ENCODE data around the gene SEC61A1.

SEC61A1 gene

DNA sequence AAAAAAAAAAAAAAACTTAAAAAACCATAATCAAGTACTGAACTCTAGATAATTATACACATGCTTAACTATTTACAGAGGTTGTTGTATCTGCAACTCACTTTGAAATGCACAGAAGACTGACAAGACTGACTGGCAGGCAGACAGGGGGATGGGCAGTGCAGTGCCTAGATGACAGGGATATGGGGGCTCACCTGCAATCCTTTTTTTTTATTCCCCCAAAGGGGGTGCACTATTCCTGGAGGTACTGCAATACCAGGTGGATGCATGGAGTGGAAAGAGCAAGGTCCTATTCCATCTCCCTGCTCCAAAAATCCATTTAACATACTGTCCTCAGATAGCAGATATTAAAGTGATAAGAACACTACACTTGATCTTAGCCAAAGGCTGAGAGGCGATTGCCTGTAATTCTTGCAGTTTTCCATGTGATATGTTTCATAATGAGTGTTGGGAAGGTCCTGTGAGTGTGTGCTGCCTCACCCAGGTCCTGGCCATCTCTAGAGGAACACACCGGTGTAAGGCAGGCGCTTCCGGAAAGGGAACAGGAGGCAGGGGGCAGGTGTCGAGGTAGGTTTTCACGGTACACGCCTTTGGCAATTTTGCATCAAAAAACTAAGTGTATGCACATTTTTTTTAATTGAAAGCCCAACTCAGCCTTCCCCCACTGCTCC, 22.7 kb downstream of the SEC61A1 start:
- Histone ChIP-seq H3K4me1 (ENCODE audit: control insufficient read depth, insufficient read depth, low read length) (peaks cover 5% of the 10 kb centered on the region), H3K36me3 (ENCODE audit: control insufficient read depth, insufficient read depth, low read length) (peaks cover 13% of the 10 kb centered on the region), H3K27ac (ENCODE audit: low read depth, low read length) (peak overlapping the region; percentile 16), H3K9ac (ENCODE audit: low read length) (no peak overlapping the region), H3K4me3 (ENCODE audit: low read length) (peak overlapping the region; percentile 70), H3K27me3 (ENCODE audit: control insufficient read depth, insufficient read depth, low read length) (no peaks in the 10 kb centered on the region)

DNA sequence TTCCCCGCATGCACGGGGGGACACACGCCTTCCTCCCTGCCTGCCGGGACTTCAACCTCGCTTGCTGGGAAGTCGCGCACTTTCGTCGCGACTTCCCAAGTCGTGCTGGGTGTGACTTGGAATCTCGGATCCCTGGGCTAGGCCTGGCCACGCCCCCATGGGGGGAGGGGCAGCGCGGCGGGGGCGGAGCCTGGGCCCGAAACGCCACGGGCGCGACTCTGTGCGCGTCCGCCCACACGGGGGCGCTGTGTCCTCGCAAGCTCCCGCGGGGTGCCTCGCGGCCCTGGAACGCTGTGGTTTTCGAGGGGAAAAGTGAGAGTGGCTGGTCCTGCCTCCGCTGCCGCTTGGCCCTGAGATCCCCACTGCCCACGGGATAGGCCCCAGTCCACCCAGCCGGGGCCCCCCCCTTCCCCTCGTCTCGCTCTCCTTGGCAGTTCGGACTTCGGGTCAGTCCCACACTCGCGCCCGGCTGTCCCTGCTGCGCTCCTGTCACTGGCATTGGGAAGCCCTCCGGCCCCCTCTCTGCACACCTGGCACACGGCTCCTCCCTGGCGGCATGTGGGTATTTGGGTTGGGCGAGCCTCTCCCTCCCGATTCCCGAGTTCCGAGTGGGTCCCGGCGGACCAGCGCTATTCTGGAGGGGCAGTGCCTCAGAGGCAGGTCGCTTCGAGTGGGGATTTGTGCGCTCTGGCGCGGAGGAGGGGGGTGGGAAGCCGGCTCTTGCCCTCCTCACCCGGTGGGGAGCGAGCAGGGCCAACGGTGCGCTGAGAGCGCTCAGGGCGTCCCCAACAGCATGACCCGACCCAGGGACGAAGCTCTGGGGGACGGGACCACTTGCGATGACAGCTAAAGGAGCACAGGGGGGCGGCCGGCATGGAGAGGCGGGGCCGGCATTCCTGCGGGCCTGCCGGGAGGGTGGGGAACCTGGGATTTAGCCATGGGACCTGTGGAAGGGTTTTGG, 23.6 kb downstream of the SEC61A1 start:
- Histone ChIP-seq H3K4me3 (ENCODE audit: low read length) (peak overlapping the region; percentile 70), H3K27ac (ENCODE audit: low read depth, low read length) (peak overlapping the region; percentile 16), H3K36me3 (ENCODE audit: control insufficient read depth, insufficient read depth, low read length) (peaks cover 5% of the 10 kb centered on the region), H3K4me1 (ENCODE audit: control insufficient read depth, insufficient read depth, low read length) (peaks cover 5% of the 10 kb centered on the region), H3K9ac (ENCODE audit: low read length) (no peak overlapping the region), H3K27me3 (ENCODE audit: control insufficient read depth, insufficient read depth, low read length) (no peaks in the 10 kb centered on the region)

DNA sequence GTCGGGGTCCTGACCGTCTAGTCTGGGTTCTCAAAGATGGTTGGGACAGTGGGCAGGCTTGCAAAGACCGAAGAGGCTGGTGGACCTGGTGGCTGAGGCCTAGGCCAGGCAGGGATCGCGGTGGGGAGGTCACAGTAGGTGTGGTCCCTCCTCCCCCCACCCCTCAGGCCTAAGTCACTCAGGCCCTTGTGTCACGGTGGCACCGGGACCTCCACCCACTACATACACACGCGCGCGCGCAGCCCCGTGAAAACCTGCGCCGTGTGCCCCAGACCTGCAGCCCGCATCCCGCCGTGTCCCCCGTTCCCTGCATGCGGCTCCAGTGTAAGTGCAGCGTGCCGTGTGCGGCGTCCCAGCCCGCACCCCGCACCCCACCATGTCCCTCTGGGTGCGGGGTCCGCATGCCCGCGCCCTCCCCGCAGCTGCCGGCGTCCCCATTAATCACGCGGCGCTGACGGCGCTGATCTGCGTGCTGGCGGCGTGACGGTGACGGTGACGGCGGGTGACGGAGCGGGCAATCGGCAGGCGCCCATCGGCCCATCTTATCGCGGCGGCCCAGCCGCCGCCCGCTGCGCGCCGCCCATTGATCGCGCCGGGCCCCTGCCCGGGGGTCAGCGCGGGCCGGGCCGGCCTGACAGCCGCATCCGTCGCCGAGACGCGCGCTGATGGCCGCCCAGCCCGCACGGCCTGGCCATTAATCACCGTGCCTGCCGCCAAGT, 24.4 kb downstream of the SEC61A1 start:
- H3K36me3 ChIP-seq (ENCODE audit: control insufficient read depth, insufficient read depth, low read length) = no peaks in the 10 kb centered on the region
- no peak overlapping the region for H3K27ac ChIP-seq (ENCODE audit: low read depth, low read length)
- H3K9ac ChIP-seq (ENCODE audit: low read length) = no peak overlapping the region

DNA sequence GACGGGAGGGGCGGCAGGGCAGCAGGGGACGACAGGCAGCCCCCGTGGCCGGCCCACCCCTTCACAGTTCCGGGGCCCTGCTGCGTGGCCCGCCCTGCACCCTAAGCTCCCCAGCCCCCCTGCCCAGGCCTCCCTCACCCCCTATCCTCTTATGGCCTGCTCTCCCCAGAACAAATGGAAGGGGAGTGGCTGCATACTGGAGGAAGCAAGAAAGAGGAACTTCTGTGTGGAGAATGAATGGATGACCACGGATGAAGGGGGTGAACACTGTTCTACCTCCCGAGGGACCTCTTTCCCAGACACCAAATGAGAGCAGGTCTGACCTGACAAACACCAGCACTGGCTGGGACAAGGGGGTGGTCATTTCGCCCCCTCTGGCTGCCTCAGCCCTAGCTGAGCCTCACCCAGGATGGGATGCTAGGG, 25.0 kb downstream of the SEC61A1 start:
- Histone ChIP-seq H3K4me1 (ENCODE audit: control insufficient read depth, insufficient read depth, low read length) (peaks cover 5% of the 10 kb centered on the region), H3K27me3 (ENCODE audit: control insufficient read depth, insufficient read depth, low read length) (no peaks in the 10 kb centered on the region), H3K36me3 (ENCODE audit: control insufficient read depth, insufficient read depth, low read length) (no peaks in the 10 kb centered on the region), H3K9ac (ENCODE audit: low read length) (no peak overlapping the region), H3K4me3 (ENCODE audit: low read length) (peak overlapping the region; percentile 70), H3K27ac (ENCODE audit: low read depth, low read length) (no peak overlapping the region)

More for the DNA sequence above, 24.4 kb downstream of the SEC61A1 start:
- Histone ChIP-seq H3K4me3 (ENCODE audit: low read length) (peak overlapping the region; percentile 70), H3K4me1 (ENCODE audit: control insufficient read depth, insufficient read depth, low read length) (peaks cover 5% of the 10 kb centered on the region), H3K27me3 (ENCODE audit: control insufficient read depth, insufficient read depth, low read length) (no peaks in the 10 kb centered on the region)

DNA sequence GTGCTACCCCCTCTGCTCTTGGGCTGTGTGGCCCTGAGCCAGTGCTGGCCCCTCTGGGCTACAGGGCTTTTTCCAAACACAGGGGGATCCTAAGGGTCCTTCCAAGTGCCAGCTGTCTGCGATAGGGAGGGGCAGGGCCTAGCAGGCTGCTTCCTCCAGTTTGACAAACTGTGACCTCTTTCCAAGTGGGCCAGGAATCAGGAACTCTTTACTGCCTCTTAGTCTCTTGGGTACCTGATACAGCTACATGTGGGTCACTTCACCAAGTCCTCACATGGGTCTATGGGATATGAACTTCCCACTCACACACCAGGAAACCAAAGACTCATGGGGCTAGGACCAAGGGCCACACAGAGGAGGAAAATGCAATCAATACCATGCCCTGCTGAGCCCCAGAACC, 25.4 kb downstream of the SEC61A1 start:
- H3K4me1 ChIP-seq (ENCODE audit: control insufficient read depth, insufficient read depth, low read length) = peaks cover 5% of the 10 kb centered on the region
- no peak overlapping the region for H3K4me3 ChIP-seq (ENCODE audit: low read length)
- no peaks in the 10 kb centered on the region for H3K27me3 ChIP-seq (ENCODE audit: control insufficient read depth, insufficient read depth, low read length)
- H3K36me3 ChIP-seq (ENCODE audit: control insufficient read depth, insufficient read depth, low read length) = no peaks in the 10 kb centered on the region
- H3K27ac ChIP-seq (ENCODE audit: low read depth, low read length) = no peak overlapping the region
- no peak overlapping the region for H3K9ac ChIP-seq (ENCODE audit: low read length)

DNA sequence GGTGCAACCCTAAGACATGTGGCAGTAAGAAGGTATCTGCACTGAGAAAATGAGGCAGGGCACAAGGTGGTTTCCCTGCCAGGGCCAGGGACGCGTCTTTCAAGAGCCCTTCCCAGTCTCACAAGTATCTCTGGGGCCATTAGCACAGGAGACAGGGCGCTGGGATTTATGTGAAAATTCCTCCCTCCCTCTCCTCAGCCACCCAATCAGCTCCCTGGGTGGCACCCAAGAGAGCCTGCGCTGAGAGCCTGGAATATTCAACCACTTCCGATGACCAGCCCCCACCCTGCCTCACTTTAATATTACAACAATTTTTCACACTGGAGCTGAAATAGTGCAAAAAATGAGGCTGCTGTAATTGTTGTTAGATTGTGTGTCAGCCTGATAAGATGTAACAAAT, 26.1 kb downstream of the SEC61A1 start:
- Histone ChIP-seq H3K27ac (ENCODE audit: low read depth, low read length) (no peak overlapping the region), H3K27me3 (ENCODE audit: control insufficient read depth, insufficient read depth, low read length) (no peaks in the 10 kb centered on the region), H3K4me3 (ENCODE audit: low read length) (no peak overlapping the region), H3K9ac (ENCODE audit: low read length) (no peak overlapping the region), H3K36me3 (ENCODE audit: control insufficient read depth, insufficient read depth, low read length) (no peaks in the 10 kb centered on the region), H3K4me1 (ENCODE audit: control insufficient read depth, insufficient read depth, low read length) (peaks cover 8% of the 10 kb centered on the region)

DNA sequence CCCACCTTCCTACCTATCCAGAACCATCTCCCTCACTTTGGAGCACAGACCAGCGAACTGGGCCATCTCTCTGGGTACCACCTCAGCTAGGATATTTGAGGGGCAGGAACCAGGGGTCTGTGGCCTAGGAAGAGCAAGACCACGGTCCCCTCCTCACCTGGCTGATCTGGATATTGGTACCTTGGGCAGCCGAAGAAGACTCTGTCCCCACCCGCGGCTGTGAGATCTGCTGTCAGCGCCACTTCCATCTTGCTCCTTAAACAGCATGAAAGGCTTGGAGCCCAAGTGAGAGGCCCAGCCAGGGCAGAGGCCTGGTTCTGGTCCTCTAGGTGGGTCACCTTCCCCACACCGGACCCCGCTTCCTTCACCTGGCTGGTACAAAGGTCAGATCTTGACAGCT, 26.6 kb downstream of the SEC61A1 start:
- Histone ChIP-seq H3K36me3 (ENCODE audit: control insufficient read depth, insufficient read depth, low read length) (no peaks in the 10 kb centered on the region), H3K9ac (ENCODE audit: low read length) (no peak overlapping the region), H3K27me3 (ENCODE audit: control insufficient read depth, insufficient read depth, low read length) (no peaks in the 10 kb centered on the region), H3K4me1 (ENCODE audit: control insufficient read depth, insufficient read depth, low read length) (peaks cover 11% of the 10 kb centered on the region), H3K4me3 (ENCODE audit: low read length) (no peak overlapping the region), H3K27ac (ENCODE audit: low read depth, low read length) (no peak overlapping the region)

DNA sequence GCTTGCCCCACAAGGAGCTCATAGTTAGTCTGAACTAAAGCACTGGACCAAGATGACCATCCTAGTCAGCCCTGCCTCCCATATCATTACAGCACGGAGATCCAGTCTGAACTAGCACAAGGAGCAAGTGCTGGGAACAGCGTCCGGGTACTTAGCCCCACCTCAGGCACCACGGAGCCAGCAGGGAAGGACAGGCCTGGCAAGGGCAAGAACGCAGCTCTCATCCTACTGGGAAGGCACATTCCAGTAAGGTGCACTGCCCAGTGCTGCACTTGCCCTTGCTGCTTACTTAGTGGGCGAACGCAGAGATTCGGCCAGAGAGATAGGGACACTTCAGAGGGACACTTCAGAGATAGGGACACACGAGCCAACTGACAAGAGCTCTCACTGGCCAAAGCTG, 27.6 kb downstream of the SEC61A1 start:
- Histone ChIP-seq H3K4me1 (ENCODE audit: control insufficient read depth, insufficient read depth, low read length) (peaks cover 20% of the 10 kb centered on the region), H3K36me3 (ENCODE audit: control insufficient read depth, insufficient read depth, low read length) (no peaks in the 10 kb centered on the region), H3K27me3 (ENCODE audit: control insufficient read depth, insufficient read depth, low read length) (no peaks in the 10 kb centered on the region), H3K27ac (ENCODE audit: low read depth, low read length) (no peak overlapping the region), H3K9ac (ENCODE audit: low read length) (no peak overlapping the region), H3K4me3 (ENCODE audit: low read length) (no peak overlapping the region)

DNA sequence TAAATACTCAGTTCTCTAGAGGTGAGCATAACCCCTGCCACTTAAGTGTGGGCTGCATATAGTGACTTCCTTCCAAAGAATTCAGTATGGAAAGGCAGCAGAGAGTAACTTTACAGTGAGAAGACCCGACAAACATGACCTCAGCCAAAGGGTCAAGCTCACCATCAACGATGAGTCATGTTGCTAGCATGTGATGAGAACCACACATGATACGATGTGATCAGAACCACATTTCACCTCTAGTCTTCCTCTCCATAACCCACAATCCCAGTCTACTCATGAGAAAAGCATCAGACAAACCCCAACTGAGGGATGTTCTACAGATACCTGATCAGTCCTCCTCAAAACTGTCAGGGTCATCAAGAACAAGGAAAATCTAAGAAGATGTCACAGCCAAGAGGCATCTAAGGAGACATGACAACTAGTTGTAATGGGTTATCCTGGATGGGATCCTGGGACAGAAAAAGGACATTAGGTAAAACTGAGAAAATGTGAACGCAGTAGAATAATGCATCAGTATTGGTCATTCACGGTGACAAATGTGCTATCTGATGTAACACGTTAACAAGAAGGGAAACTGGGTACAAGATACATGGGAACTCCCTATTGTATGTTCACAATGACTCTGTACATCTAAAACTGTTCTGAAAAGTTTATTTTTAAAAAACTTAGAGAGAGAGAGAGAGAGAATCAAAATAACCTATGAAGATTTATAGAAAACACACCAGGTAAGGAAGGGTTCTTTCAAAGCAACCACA, 28.3 kb downstream of the SEC61A1 start:
- no peak overlapping the region for H3K4me3 ChIP-seq (ENCODE audit: low read length)
- H3K36me3 ChIP-seq (ENCODE audit: control insufficient read depth, insufficient read depth, low read length) = no peaks in the 10 kb centered on the region
- H3K27ac ChIP-seq (ENCODE audit: low read depth, low read length) = no peak overlapping the region
- H3K9ac ChIP-seq (ENCODE audit: low read length) = no peak overlapping the region
- H3K27me3 ChIP-seq (ENCODE audit: control insufficient read depth, insufficient read depth, low read length) = no peaks in the 10 kb centered on the region
- peaks cover 24% of the 10 kb centered on the region for H3K4me1 ChIP-seq (ENCODE audit: control insufficient read depth, insufficient read depth, low read length)

DNA sequence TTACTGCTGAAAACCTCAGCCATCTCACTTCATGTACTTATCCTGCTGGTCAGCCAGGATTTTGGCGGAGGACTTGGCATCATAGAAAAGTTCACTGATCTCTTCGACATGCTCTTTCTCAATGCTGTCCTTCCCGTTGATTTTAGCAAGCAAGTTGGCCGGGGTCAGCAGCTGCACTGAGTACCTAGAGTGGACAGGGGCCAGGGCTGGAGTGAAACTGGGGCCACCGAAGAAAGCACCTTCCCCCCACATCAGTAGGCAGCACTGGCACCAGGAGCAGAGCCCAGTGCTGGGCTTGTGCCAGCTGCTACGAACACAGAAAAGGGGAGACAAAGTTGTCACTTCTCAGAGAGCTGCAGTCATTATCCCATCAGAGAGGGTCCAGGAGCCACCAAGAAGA, 29.0 kb downstream of the SEC61A1 start:
- Histone ChIP-seq H3K36me3 (ENCODE audit: control insufficient read depth, insufficient read depth, low read length) (no peaks in the 10 kb centered on the region), H3K27ac (ENCODE audit: low read depth, low read length) (no peak overlapping the region), H3K9ac (ENCODE audit: low read length) (no peak overlapping the region), H3K27me3 (ENCODE audit: control insufficient read depth, insufficient read depth, low read length) (no peaks in the 10 kb centered on the region), H3K4me1 (ENCODE audit: control insufficient read depth, insufficient read depth, low read length) (peaks cover 24% of the 10 kb centered on the region), H3K4me3 (ENCODE audit: low read length) (no peak overlapping the region)

DNA sequence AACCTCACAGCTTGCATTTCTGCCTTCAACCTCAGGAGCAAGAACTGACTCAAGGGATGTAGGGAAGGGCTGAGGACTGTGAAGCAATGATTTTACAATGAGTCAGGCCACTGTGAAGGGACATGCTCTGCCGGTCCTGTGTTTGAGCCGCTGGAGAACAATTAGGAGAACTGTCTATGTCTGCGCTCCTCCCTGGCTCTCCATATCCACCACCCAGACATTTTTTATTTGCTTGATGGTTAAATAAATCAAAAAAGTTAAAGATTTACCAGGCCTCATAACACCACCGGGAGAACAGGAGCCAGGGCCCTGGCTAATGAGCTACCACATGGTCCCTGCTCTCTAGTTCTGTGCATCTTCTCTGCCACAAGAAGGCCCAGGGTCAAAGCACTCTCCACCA, 29.6 kb downstream of the SEC61A1 start:
- Histone ChIP-seq H3K9ac (ENCODE audit: low read length) (no peak overlapping the region), H3K4me1 (ENCODE audit: control insufficient read depth, insufficient read depth, low read length) (peaks cover 24% of the 10 kb centered on the region), H3K4me3 (ENCODE audit: low read length) (no peak overlapping the region), H3K27me3 (ENCODE audit: control insufficient read depth, insufficient read depth, low read length) (no peaks in the 10 kb centered on the region), H3K36me3 (ENCODE audit: control insufficient read depth, insufficient read depth, low read length) (no peaks in the 10 kb centered on the region), H3K27ac (ENCODE audit: low read depth, low read length) (no peak overlapping the region)

DNA sequence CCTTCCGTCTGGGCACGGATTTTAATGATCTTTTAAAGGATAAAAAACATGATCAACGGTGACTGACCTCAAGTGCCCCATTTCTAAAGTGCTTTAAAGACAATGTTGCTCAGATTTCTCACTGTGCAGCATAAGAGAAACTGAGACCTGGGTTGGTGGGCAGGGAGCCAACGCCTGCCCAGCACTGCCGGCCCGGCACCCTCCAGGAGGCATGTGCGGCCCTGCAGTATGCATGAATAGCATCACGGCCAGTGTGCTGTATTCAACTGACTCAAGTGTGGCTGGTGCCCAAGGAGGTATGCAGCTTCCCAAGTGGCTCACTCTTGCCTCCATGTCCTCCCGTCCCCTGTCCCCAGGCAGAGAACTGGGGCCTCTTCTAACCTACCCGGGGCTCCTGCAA, 30.3 kb downstream of the SEC61A1 start:
- H3K4me3 ChIP-seq (ENCODE audit: low read length) = no peak overlapping the region
- peaks cover 24% of the 10 kb centered on the region for H3K4me1 ChIP-seq (ENCODE audit: control insufficient read depth, insufficient read depth, low read length)
- peak overlapping the region; percentile 37 for H3K27ac ChIP-seq (ENCODE audit: low read depth, low read length)
- no peak overlapping the region for H3K9ac ChIP-seq (ENCODE audit: low read length)
- no peaks in the 10 kb centered on the region for H3K27me3 ChIP-seq (ENCODE audit: control insufficient read depth, insufficient read depth, low read length)
- peaks cover 3% of the 10 kb centered on the region for H3K36me3 ChIP-seq (ENCODE audit: control insufficient read depth, insufficient read depth, low read length)
